ENCODE measurements around the gene TES. TPM values are rescaled to one million over a fixed set of nuclear protein-coding genes. Genes with fewer than 3 reads are reported as not detected.
A peak's percentile ranks its signal among the peaks of the same experiment; 100 is the strongest.

The TES gene
- total RNA-seq, 4 donors from 2014 or later = 115 to 189 (median 146) TPM

DNA sequence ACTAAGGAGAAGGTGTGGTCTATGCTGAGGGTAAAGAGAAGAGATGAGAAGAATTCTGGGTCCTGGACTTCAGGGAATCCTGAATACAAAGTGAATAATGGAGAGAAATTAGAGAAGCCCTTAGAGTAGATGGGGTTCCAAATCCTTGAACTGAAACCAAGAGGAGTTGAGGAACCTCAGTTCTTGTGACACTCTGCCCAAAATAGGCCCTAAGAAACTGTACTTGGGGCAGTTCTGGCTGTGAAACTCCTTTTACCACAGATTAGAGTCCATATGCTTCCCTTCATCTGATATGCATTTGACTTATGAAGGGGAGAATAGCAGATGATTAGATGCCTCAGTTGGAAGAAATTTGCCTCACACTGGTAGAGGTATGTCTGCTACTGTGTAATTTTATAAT is 19.0 kb downstream of the TES start:
- Histone ChIP-seq H3K27me3 (no peaks in the 10 kb centered on the region), H3K36me3 (no peaks in the 10 kb centered on the region), H3K4me3 (no peak overlapping the region), H3K27ac (peak overlapping the region; percentile 88 to 96), H3K9me3 (no peaks in the 10 kb centered on the region), H3K4me1 (peaks cover 4% of the 10 kb centered on the region in 2 donors)
- intact Hi-C loops (cut with DNase I; ENCODE audit: low total_unique reads) = no loop called here
- no peak for TF ChIP-seq POLR2A (IDR thresholded peaks at IDR 0.05)
- TF ChIP-seq, protein P1, sequence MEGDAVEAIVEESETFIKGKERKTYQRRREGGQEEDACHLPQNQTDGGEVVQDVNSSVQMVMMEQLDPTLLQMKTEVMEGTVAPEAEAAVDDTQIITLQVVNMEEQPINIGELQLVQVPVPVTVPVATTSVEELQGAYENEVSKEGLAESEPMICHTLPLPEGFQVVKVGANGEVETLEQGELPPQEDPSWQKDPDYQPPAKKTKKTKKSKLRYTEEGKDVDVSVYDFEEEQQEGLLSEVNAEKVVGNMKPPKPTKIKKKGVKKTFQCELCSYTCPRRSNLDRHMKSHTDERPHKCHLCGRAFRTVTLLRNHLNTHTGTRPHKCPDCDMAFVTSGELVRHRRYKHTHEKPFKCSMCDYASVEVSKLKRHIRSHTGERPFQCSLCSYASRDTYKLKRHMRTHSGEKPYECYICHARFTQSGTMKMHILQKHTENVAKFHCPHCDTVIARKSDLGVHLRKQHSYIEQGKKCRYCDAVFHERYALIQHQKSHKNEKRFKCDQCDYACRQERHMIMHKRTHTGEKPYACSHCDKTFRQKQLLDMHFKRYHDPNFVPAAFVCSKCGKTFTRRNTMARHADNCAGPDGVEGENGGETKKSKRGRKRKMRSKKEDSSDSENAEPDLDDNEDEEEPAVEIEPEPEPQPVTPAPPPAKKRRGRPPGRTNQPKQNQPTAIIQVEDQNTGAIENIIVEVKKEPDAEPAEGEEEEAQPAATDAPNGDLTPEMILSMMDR (IDR thresholded peaks at IDR 0.05) = no peak
- DNase-seq = no peak

DNA sequence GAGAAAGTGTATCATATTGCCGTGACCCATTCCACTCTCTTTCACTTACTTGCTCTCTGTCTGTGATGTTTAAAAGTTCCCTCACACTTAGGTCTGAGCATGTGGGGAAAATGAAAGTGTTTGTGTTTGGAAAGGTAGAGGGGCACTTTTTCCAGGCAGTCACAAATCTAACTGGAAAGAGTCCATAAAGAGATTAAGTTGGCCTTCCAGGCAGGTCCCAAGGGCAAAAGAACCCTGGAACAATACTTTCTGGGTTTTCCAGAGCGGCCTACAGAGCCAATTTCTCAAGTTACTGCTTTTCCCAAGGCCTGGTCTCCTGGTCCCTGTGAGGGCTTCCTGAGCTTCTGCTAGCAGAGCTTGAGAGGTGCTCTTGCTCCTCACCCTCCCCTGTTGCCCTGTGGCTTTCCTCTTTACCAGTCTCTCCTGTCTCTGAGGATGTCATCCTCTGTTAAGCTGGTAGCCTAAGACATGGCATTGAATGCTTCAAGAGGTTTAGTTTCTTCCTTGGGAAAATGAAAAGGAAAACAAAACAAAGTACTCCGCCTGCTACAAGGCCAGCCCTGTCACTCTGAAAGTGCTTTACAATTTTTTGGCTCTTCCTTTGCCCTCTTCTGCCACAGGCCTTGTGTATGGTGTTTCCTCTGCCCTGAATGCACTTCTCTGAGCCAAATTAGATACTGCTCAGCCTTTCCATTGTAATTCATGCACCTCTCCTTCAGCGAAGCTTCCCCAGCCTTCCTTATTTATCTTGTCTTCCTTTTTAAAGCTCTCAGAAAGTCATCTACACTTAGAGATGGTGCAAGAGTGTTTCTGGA is 20.1 kb downstream of the TES start:
- Histone ChIP-seq H3K27ac (peak overlapping the region; percentile 88 to 96), H3K36me3 (no peaks in the 10 kb centered on the region), H3K4me3 (peak overlapping the region in 1 of 2 donors; percentile 8), H3K9me3 (no peaks in the 10 kb centered on the region), H3K27me3 (no peaks in the 10 kb centered on the region), H3K4me1 (peaks cover 2 to 4% of the 10 kb centered on the region in 2 donors)
- TF ChIP-seq, protein P1 (IDR thresholded peaks at IDR 0.05) = no peak
- TF ChIP-seq POLR2A (IDR thresholded peaks at IDR 0.05) = no peak
- DNase-seq = no peak
- intact Hi-C loops (cut with DNase I; ENCODE audit: low total_unique reads) = no loop called here

DNA sequence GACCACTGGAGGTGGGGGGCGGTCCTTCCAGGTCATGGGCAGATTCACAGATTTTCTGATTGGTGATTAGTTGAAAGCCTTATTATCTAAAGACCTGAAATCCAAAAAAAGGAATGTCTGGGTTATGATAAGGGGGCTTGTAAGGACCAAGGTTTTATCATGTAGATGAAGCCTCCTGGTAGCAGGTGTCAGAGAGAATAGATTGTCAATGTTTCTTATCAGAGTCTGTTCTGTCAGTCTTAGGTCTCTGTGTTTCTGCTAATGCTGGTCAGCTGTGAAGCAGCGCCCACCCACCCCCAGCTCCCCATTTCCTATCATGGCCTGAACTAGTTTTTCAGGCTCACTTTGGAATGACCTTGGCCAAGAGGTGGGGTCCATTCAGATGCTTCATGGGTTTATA is 21.2 kb downstream of the TES start:
- Histone ChIP-seq H3K36me3 (no peaks in the 10 kb centered on the region), H3K9me3 (no peaks in the 10 kb centered on the region), H3K4me1 (peaks cover 0 to 4% of the 10 kb centered on the region in 2 donors), H3K27me3 (no peaks in the 10 kb centered on the region), H3K4me3 (no peak overlapping the region), H3K27ac (peak overlapping the region; percentile 88 to 96)
- intact Hi-C loops (cut with DNase I; ENCODE audit: low total_unique reads) = no loop called here
- TF ChIP-seq, protein P1 (IDR thresholded peaks at IDR 0.05) = no peak
- no peak for TF ChIP-seq POLR2A (IDR thresholded peaks at IDR 0.05)
- DNase-seq = no peak

DNA sequence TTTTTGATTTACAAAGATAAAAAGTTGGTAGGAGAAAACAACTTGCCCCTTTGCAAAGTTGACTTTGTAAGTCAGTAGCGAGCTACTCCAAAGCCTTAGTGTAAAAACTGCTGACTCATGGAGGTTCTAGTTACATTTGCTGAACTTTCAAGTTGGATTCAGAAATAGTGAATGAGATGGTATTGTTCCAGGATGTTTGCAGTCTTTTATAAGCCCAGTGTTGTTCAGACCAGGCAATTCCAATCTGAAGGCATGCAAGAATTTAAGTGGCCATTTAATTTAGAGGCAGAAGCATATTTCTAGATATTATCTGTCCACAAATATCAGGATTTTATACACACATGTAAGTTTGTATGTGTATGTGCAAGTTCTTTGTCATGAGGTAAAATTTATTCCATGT is 21.6 kb downstream of the TES start:
- Histone ChIP-seq H3K27me3 (no peaks in the 10 kb centered on the region), H3K4me3 (no peak overlapping the region), H3K36me3 (no peaks in the 10 kb centered on the region), H3K27ac (peak overlapping the region; percentile 88 to 96), H3K4me1 (peaks cover 0 to 4% of the 10 kb centered on the region in 2 donors), H3K9me3 (no peaks in the 10 kb centered on the region)
- no peak for DNase-seq
- no peak for TF ChIP-seq POLR2A (IDR thresholded peaks at IDR 0.05)
- TF ChIP-seq, protein P1 (IDR thresholded peaks at IDR 0.05) = no peak
- intact Hi-C loops (cut with DNase I; ENCODE audit: low total_unique reads) = no loop called here

DNA sequence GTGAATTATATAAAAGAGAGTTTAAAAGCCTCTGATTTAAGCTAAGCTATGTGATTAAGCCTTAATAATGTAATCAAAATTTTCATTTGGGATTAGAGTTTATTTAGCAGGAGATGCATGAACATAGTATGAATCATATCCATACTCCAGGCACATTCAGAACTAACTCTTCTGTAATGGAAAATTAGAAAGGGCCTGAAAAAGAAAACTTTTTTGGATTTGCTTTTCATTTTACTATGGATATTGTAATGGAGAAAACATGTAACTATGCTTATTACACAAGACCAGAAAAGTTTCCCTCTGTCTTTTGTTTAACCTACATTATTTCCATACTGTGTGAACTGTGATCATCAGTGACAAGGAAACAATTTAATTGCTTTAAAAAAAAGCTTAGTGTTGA is 22.0 kb downstream of the TES start:
- DNase-seq = no peak
- Histone ChIP-seq H3K27me3 (no peaks in the 10 kb centered on the region), H3K9me3 (no peaks in the 10 kb centered on the region), H3K27ac (peak overlapping the region; percentile 88 to 96), H3K36me3 (no peaks in the 10 kb centered on the region), H3K4me3 (no peak overlapping the region), H3K4me1 (peaks cover 0 to 4% of the 10 kb centered on the region in 2 donors)
- intact Hi-C loops (cut with DNase I; ENCODE audit: low total_unique reads) = no loop called here
- TF ChIP-seq POLR2A (IDR thresholded peaks at IDR 0.05) = no peak
- TF ChIP-seq, protein P1 (IDR thresholded peaks at IDR 0.05) = no peak

Data from uterus (tissue), 4 donors.